H1 (cell line): ENCODE results near the gene ZBTB25. TPM values are rescaled to one million over a fixed set of nuclear protein-coding genes. Genes with fewer than 3 reads are reported as not detected.
A peak's percentile ranks its signal among the peaks of the same experiment; 100 is the strongest.

Experiments used
- CHD7 ChIP-seq: fragments of 300-600 bp; sonication (generic); IDR thresholded peaks from 2 replicates; pipeline ENCODE4 v1.7.1; 2012; ENCODE audit warnings: low read length, moderate library complexity, mild to moderate bottlenecking, inconsistent platforms; ENCODE audit not compliant: insufficient replicate concordance
- E2F6 ChIP-seq: IDR thresholded peaks from 2 replicates; pipeline ENCODE4 v1.6.1; 2012; ENCODE audit warnings: inconsistent platforms
- EP300 ChIP-seq, 2 experiments: IDR thresholded peaks; 1 replicate in 1 of 2; 2 replicates in 1 of 2; pipeline ENCODE4 v1.6.1; 2011 to 2012; ENCODE audit warnings: low read depth in 2 of 2, low read length in 2 of 2, mild to moderate bottlenecking in 2 of 2, borderline replicate concordance in 1 of 2, inconsistent platforms in 1 of 2, moderate library complexity in 1 of 2
- KDM1A ChIP-seq: fragments of 200-600, 300-600 bp; sonication (generic); IDR thresholded peaks from 2 replicates; pipeline ENCODE4 v1.7.1; 2016; ENCODE audit warnings: mild to moderate bottlenecking, low read length, borderline replicate concordance
- MAFK ChIP-seq: IDR thresholded peaks from 2 replicates; pipeline ENCODE4 v1.6.1; 2012; ENCODE audit warnings: low read depth, mild to moderate bottlenecking, improper control_type of control experiment, low read length
- POLR2AphosphoS5 ChIP-seq: IDR thresholded peaks from 2 replicates; pipeline ENCODE4 v1.6.1; 2011; ENCODE audit warnings: low read depth, low read length
- RNF2 ChIP-seq: fragments of 200-900, 300-1000 bp; sonication (generic); IDR thresholded peaks from 2 replicates; pipeline ENCODE4 v1.7.1; 2016; ENCODE audit warnings: borderline replicate concordance, low read depth, mild to moderate bottlenecking, antibody characterized with exemption, low read length; ENCODE audit not compliant: poor library complexity, severe bottlenecking; ENCODE audit errors: missing control alignments
- TCF12 ChIP-seq: IDR thresholded peaks from 2 replicates; pipeline ENCODE4 v1.6.1; 2011; ENCODE audit warnings: low read depth, mild to moderate bottlenecking, low read length
- polyA plus RNA-seq, 7 experiments: library from polyadenylated mRNA; depleted of rRNA in 3 of 7; stranded (reverse) in 5 of 7; unstranded in 2 of 7; fragments of >200 nt in 5 of 7; fragments of 200-250 nt in 2 of 7; gene quantifications; 1 replicate in 5 of 7; 2 replicates in 1 of 7; 4 replicates in 1 of 7; pipeline versions ENCODE4 v1.2.1 to v1.2.3, GENCODE V29; 2011 to 2013; ENCODE audit warnings: missing spikeins in 2 of 7, mixed read lengths in 2 of 7
- total RNA-seq: library from RNA; stranded (reverse); fragmentation: NEBNext Ultra II Directional; extraction: Animal tissue kit (Norgen Biotek cat#: 25700); gene quantifications from 2 replicates; pipeline ENCODE4 v1.2.1, GENCODE V29; 2021

Gene ZBTB25
- total and polyA plus RNA-seq, 2 of the 8 experiments (the other 6 are each of a cell fraction or from before 2014, with no cell fraction given): 5.4 to 11.4 TPM

- no peak for TF ChIP-seq CHD7
- TF ChIP-seq MAFK: no peak
- 0 out of 3 replicates have a peak, but pooled peaks of 1 of the 2 experiments have one; percentile 16 for TF ChIP-seq EP300 (IDR thresholded peaks at IDR 0.05; ENCODE audit: borderline replicate concordance in 1 of 2, low read depth in 2 of 2, low read length in 2 of 2)
- no peak for TF ChIP-seq TCF12
- TF ChIP-seq E2F6: no peak
- TF ChIP-seq RNF2: no peak
- no peak for TF ChIP-seq KDM1A
- peak; percentile 49; the same call in 1 of the 2 replicates for TF ChIP-seq POLR2AphosphoS5
Observed at GRCh38 chr14:64504897-64505794, 1.5 kb upstream of the ZBTB25 start (continued).
